Measurements from ENCODE around the gene LPCAT2.

DNA sequence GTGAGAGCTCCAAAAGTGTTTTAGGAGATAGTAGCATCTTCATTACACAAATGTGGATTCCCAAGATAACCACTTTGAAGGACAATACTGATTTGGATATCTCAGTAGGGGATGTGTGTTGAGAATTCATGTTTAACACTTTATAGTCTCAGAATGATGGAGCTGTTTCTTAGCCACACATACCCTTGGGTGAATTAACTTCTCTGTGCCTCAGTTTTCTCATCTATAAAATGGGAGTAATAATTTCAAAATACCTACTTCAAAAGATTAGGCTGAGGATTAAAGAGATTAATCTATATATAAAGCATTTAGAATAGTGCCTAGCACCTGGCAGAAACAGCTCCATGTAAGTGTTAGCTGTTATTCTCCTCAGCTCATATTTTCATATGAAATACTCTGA lies 19.0 kb downstream of the LPCAT2 start:
- TF ChIP-seq, protein P1, sequence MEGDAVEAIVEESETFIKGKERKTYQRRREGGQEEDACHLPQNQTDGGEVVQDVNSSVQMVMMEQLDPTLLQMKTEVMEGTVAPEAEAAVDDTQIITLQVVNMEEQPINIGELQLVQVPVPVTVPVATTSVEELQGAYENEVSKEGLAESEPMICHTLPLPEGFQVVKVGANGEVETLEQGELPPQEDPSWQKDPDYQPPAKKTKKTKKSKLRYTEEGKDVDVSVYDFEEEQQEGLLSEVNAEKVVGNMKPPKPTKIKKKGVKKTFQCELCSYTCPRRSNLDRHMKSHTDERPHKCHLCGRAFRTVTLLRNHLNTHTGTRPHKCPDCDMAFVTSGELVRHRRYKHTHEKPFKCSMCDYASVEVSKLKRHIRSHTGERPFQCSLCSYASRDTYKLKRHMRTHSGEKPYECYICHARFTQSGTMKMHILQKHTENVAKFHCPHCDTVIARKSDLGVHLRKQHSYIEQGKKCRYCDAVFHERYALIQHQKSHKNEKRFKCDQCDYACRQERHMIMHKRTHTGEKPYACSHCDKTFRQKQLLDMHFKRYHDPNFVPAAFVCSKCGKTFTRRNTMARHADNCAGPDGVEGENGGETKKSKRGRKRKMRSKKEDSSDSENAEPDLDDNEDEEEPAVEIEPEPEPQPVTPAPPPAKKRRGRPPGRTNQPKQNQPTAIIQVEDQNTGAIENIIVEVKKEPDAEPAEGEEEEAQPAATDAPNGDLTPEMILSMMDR (IDR thresholded peaks at IDR 0.05) = no peak
- TF ChIP-seq EP300 (IDR thresholded peaks at IDR 0.05) = no peak
- no peak for TF ChIP-seq POLR2A (IDR thresholded peaks at IDR 0.05)
